HEK293 (cell line): ENCODE data around the gene BAK1.
A peak's percentile ranks its signal among the peaks of the same experiment; 100 is the strongest.

ENCODE experiments used
- SCRT1 ChIP-seq: fragments of 450-650 bp; formaldehyde crosslinking; IDR thresholded peaks from 2 replicates; pipeline ENCODE4 v1.5.1; 2016; ENCODE audit warnings: missing biosample characterization, missing genetic modification characterization, borderline replicate concordance
- SP7 ChIP-seq: fragments of 450-650 bp; formaldehyde crosslinking; IDR thresholded peaks from 2 replicates; pipeline ENCODE4 v1.5.1; 2016; ENCODE audit warnings: missing biosample characterization, missing genetic modification characterization
- ZNF211 ChIP-seq: fragments of 450-650 bp; formaldehyde crosslinking; IDR thresholded peaks from 2 replicates; pipeline ENCODE4 v1.5.1; 2016; ENCODE audit warnings: low read depth, missing biosample characterization, missing genetic modification characterization
- ZNF311 ChIP-seq: fragments of 450-650 bp; formaldehyde crosslinking; IDR thresholded peaks from 2 replicates; pipeline ENCODE4 v1.5.1; 2017; ENCODE audit warnings: missing biosample characterization, missing genetic modification characterization, borderline replicate concordance
- ZNF341 ChIP-seq: fragments of 450-650 bp; formaldehyde crosslinking; IDR thresholded peaks from 2 replicates; pipeline ENCODE4; 2016; ENCODE audit warnings: low read depth, missing biosample characterization, missing genetic modification characterization
- ZNF585B ChIP-seq: fragments of 450-650 bp; formaldehyde crosslinking; IDR thresholded peaks from 2 replicates; pipeline ENCODE4 v1.5.1; 2016; ENCODE audit warnings: missing biosample characterization, missing genetic modification characterization
- ZNF664 ChIP-seq: fragments of 450-650 bp; formaldehyde crosslinking; IDR thresholded peaks from 2 replicates; pipeline ENCODE4 v1.5.1; 2016; ENCODE audit warnings: missing biosample characterization, missing genetic modification characterization
- ZNF768 ChIP-seq: fragments of 450-650 bp; formaldehyde crosslinking; IDR thresholded peaks from 2 replicates; pipeline ENCODE4 v1.5.1; 2018; ENCODE audit warnings: missing biosample characterization, mild to moderate bottlenecking, missing genetic modification characterization
- ZSCAN16 ChIP-seq: fragments of 450-650 bp; formaldehyde crosslinking; IDR thresholded peaks from 2 replicates; pipeline ENCODE4 v1.5.1; 2016; ENCODE audit warnings: missing biosample characterization, missing genetic modification characterization
- TF ChIP-seq, protein P1 (sequence below): fragments of 450-650 bp; formaldehyde crosslinking; IDR thresholded peaks from 2 replicates; pipeline ENCODE4 v1.5.1; 2016; ENCODE audit warnings: missing biosample characterization, missing genetic modification characterization
- TF ChIP-seq, protein P2 (sequence below): fragments of 450-650 bp; formaldehyde crosslinking; IDR thresholded peaks from 2 replicates; pipeline ENCODE4 v1.5.1; 2017; ENCODE audit warnings: missing biosample characterization, missing genetic modification characterization
- TF ChIP-seq, protein P3 (sequence below): fragments of 450-650 bp; formaldehyde crosslinking; IDR thresholded peaks from 2 replicates; pipeline ENCODE4 v1.5.1; 2016; ENCODE audit warnings: missing biosample characterization, missing genetic modification characterization, borderline replicate concordance
- TF ChIP-seq, protein P4 (sequence below): fragments of 450-650 bp; formaldehyde crosslinking; conservative IDR thresholded peaks from 2 replicates; pipeline ENCODE4 v1.5.1; 2016; ENCODE audit warnings: low read depth, missing biosample characterization, missing genetic modification characterization
- TF ChIP-seq, protein P5 (sequence below): fragments of 450-650 bp; formaldehyde crosslinking; IDR thresholded peaks from 2 replicates; pipeline ENCODE4 v1.5.1; 2016; ENCODE audit warnings: missing biosample characterization, missing genetic modification characterization
- TF ChIP-seq, protein P6 (sequence below): fragments of 450-650 bp; formaldehyde crosslinking; IDR thresholded peaks from 2 replicates; pipeline ENCODE4 v1.5.1; 2016; ENCODE audit warnings: missing biosample characterization, missing genetic modification characterization, borderline replicate concordance
- TF ChIP-seq, protein P7 (sequence below): fragments of 450-650 bp; formaldehyde crosslinking; IDR thresholded peaks from 2 replicates; pipeline ENCODE4 v1.5.1; 2016; ENCODE audit warnings: missing biosample characterization, missing genetic modification characterization
- TF ChIP-seq, protein P8 (sequence below): fragments of 450-650 bp; formaldehyde crosslinking; IDR thresholded peaks from 2 replicates; pipeline ENCODE4 v1.5.1; 2016; ENCODE audit warnings: missing biosample characterization, missing genetic modification characterization

The BAK1 gene

DNA sequence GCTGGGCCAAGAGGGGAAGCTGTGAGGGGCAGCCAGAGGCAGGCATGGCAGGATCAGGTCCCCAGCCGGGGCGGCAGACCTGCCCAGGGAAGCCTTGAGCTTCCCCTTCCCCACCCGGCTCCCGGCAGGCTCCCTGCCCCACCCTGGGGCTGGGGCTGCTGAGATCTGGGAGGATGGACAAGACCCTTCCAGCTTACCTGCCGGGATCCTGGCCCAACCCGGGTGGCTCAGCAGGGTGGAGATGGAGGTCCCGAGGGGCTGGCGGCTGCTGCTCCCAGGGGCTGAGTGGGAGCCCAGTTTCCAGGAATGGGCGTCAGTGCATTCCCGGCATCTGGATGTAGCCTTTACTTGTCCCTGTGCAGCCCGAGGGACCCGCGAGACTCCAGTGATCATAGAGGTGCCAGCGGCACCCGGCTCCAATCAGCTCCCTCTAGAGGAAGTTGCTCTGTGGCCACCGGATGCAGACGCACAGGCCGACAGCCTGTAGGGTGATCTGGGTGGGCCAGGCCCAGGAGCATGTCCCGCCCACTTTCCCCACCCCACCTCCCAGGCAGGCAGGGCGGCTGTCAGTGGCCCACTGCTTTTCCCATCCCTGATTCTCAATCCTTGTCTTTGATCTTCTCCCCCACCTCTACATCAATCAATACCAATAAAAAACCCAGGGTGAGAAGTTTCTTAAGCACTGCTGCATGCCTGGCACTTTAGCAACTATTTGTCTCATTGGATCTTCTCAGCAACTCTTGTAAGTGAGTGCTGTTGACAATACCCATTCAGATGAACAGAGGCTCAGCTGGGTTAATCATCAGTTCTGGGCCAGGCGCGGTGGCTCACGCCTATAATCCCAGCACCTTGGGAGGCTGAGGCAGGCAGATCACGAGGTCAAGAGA is at the start of gene BAK1 (continued):
- TF ChIP-seq, protein P1, sequence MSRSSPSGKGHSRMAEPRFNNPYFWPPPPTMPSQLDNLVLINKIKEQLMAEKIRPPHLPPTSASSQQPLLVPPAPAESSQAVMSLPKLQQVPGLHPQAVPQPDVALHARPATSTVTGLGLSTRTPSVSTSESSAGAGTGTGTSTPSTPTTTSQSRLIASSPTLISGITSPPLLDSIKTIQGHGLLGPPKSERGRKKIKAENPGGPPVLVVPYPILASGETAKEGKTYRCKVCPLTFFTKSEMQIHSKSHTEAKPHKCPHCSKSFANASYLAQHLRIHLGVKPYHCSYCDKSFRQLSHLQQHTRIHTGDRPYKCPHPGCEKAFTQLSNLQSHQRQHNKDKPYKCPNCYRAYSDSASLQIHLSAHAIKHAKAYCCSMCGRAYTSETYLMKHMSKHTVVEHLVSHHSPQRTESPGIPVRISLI, result no peak
- TF ChIP-seq ZNF341 (tag by site-specific recombination), result no peak
- TF ChIP-seq, protein P2, sequence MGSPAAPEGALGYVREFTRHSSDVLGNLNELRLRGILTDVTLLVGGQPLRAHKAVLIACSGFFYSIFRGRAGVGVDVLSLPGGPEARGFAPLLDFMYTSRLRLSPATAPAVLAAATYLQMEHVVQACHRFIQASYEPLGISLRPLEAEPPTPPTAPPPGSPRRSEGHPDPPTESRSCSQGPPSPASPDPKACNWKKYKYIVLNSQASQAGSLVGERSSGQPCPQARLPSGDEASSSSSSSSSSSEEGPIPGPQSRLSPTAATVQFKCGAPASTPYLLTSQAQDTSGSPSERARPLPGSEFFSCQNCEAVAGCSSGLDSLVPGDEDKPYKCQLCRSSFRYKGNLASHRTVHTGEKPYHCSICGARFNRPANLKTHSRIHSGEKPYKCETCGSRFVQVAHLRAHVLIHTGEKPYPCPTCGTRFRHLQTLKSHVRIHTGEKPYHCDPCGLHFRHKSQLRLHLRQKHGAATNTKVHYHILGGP (tag by site-specific recombination), result no peak
- TF ChIP-seq SCRT1 (tag by site-specific recombination), result no peak
- no peak for TF ChIP-seq ZNF664 (tag by site-specific recombination)
- TF ChIP-seq SP7 (tag by site-specific recombination), result 0 out of 2 replicates have a peak, but pooled peaks have one; percentile 53
- TF ChIP-seq, protein P3, sequence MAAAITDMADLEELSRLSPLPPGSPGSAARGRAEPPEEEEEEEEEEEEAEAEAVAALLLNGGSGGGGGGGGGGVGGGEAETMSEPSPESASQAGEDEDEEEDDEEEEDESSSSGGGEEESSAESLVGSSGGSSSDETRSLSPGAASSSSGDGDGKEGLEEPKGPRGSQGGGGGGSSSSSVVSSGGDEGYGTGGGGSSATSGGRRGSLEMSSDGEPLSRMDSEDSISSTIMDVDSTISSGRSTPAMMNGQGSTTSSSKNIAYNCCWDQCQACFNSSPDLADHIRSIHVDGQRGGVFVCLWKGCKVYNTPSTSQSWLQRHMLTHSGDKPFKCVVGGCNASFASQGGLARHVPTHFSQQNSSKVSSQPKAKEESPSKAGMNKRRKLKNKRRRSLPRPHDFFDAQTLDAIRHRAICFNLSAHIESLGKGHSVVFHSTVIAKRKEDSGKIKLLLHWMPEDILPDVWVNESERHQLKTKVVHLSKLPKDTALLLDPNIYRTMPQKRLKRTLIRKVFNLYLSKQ (tag by site-specific recombination), result no peak
- no peak for TF ChIP-seq ZNF585B (tag by site-specific recombination)
- TF ChIP-seq, protein P4, sequence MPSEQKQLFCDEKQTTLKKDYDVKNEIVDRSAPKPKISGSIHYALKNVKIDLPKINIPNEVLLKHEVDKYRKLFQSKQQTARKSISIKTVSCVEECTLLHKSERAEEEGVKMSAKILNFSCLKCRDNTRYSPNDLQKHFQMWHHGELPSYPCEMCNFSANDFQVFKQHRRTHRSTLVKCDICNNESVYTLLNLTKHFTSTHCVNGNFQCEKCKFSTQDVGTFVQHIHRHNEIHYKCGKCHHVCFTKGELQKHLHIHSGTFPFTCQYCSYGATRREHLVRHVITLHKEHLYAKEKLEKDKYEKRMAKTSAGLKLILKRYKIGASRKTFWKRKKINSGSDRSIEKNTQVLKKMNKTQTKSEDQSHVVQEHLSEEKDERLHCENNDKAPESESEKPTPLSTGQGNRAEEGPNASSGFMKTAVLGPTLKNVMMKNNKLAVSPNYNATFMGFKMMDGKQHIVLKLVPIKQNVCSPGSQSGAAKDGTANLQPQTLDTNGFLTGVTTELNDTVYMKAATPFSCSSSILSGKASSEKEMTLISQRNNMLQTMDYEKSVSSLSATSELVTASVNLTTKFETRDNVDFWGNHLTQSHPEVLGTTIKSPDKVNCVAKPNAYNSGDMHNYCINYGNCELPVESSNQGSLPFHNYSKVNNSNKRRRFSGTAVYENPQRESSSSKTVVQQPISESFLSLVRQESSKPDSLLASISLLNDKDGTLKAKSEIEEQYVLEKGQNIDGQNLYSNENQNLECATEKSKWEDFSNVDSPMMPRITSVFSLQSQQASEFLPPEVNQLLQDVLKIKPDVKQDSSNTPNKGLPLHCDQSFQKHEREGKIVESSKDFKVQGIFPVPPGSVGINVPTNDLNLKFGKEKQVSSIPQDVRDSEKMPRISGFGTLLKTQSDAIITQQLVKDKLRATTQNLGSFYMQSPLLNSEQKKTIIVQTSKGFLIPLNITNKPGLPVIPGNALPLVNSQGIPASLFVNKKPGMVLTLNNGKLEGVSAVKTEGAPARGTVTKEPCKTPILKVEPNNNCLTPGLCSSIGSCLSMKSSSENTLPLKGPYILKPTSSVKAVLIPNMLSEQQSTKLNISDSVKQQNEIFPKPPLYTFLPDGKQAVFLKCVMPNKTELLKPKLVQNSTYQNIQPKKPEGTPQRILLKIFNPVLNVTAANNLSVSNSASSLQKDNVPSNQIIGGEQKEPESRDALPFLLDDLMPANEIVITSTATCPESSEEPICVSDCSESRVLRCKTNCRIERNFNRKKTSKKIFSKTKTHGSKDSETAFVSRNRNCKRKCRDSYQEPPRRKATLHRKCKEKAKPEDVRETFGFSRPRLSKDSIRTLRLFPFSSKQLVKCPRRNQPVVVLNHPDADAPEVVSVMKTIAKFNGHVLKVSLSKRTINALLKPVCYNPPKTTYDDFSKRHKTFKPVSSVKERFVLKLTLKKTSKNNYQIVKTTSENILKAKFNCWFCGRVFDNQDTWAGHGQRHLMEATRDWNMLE (tag by site-specific recombination), result peak; percentile 57; the same call in 1 of the 2 replicates
- TF ChIP-seq, protein P5, sequence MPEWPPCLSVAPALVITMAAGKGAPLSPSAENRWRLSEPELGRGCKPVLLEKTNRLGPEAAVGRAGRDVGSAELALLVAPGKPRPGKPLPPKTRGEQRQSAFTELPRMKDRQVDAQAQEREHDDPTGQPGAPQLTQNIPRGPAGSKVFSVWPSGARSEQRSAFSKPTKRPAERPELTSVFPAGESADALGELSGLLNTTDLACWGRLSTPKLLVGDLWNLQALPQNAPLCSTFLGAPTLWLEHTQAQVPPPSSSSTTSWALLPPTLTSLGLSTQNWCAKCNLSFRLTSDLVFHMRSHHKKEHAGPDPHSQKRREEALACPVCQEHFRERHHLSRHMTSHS (tag by site-specific recombination), result no peak
- no peak for TF ChIP-seq ZSCAN16
- TF ChIP-seq, protein P6, sequence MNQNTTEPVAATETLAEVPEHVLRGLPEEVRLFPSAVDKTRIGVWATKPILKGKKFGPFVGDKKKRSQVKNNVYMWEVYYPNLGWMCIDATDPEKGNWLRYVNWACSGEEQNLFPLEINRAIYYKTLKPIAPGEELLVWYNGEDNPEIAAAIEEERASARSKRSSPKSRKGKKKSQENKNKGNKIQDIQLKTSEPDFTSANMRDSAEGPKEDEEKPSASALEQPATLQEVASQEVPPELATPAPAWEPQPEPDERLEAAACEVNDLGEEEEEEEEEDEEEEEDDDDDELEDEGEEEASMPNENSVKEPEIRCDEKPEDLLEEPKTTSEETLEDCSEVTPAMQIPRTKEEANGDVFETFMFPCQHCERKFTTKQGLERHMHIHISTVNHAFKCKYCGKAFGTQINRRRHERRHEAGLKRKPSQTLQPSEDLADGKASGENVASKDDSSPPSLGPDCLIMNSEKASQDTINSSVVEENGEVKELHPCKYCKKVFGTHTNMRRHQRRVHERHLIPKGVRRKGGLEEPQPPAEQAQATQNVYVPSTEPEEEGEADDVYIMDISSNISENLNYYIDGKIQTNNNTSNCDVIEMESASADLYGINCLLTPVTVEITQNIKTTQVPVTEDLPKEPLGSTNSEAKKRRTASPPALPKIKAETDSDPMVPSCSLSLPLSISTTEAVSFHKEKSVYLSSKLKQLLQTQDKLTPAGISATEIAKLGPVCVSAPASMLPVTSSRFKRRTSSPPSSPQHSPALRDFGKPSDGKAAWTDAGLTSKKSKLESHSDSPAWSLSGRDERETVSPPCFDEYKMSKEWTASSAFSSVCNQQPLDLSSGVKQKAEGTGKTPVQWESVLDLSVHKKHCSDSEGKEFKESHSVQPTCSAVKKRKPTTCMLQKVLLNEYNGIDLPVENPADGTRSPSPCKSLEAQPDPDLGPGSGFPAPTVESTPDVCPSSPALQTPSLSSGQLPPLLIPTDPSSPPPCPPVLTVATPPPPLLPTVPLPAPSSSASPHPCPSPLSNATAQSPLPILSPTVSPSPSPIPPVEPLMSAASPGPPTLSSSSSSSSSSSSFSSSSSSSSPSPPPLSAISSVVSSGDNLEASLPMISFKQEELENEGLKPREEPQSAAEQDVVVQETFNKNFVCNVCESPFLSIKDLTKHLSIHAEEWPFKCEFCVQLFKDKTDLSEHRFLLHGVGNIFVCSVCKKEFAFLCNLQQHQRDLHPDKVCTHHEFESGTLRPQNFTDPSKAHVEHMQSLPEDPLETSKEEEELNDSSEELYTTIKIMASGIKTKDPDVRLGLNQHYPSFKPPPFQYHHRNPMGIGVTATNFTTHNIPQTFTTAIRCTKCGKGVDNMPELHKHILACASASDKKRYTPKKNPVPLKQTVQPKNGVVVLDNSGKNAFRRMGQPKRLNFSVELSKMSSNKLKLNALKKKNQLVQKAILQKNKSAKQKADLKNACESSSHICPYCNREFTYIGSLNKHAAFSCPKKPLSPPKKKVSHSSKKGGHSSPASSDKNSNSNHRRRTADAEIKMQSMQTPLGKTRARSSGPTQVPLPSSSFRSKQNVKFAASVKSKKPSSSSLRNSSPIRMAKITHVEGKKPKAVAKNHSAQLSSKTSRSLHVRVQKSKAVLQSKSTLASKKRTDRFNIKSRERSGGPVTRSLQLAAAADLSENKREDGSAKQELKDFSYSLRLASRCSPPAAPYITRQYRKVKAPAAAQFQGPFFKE (tag by site-specific recombination), result no peak
- TF ChIP-seq, protein P7, sequence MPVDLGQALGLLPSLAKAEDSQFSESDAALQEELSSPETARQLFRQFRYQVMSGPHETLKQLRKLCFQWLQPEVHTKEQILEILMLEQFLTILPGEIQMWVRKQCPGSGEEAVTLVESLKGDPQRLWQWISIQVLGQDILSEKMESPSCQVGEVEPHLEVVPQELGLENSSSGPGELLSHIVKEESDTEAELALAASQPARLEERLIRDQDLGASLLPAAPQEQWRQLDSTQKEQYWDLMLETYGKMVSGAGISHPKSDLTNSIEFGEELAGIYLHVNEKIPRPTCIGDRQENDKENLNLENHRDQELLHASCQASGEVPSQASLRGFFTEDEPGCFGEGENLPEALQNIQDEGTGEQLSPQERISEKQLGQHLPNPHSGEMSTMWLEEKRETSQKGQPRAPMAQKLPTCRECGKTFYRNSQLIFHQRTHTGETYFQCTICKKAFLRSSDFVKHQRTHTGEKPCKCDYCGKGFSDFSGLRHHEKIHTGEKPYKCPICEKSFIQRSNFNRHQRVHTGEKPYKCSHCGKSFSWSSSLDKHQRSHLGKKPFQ (tag by site-specific recombination), result no peak
- TF ChIP-seq, protein P8, sequence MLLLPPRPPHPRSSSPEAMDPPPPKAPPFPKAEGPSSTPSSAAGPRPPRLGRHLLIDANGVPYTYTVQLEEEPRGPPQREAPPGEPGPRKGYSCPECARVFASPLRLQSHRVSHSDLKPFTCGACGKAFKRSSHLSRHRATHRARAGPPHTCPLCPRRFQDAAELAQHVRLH (tag by site-specific recombination), result no peak
- TF ChIP-seq ZNF311 (tag by site-specific recombination), result no peak
- no peak for TF ChIP-seq ZNF211 (tag by site-specific recombination)
- no peak for TF ChIP-seq ZNF768 (tag by site-specific recombination)
